GM12878 (cell line): ENCODE measurements around the gene TMEM150C. TPM values are rescaled to one million over a fixed set of nuclear protein-coding genes. Genes with fewer than 3 reads are reported as not detected.

Experiments used
- ATAC-seq: fragments of 200-7000 bp; cut with Tn5 transposase; 3 replicates; pipeline ENCODE4 v1.9.1; 2020; ENCODE audit warnings: mild to moderate bottlenecking, moderate library complexity
- BruUV-seq: library from RNA; stranded (reverse); fragments of 400-500 nt; replicated peaks from 2 replicates; lab custom pipeline; 2021; lab: Mats Ljungman, UMichigan
- CTCF ChIA-PET: fragments of 300-600 bp; sonication (Branson Sonifier 250); formaldehyde crosslinking; extraction: SDS; loops from one replicate; lab custom pipeline; 2021; ENCODE audit warnings: inconsistent platforms; lab: Yijun Ruan, JAX
- POLR2A ChIA-PET: fragments of 350-600 bp; formaldehyde crosslinking; extraction: SDS; loops from one replicate; lab custom pipeline; 2021; ENCODE audit warnings: inconsistent platforms; lab: Charles Lee
- RAD21 ChIA-PET: fragments of 300-600 bp; sonication (Branson Sonifier 250); formaldehyde crosslinking; loops from one replicate; lab custom pipeline; 2023; ENCODE audit warnings: antibody characterized with exemption; ENCODE audit not compliant: unreplicated experiment; lab: Charles Lee
- SMC1A ChIA-PET: fragments of 300-600 bp; sonication (Branson Sonifier 250); formaldehyde crosslinking; loops from one replicate; lab custom pipeline; 2023; ENCODE audit not compliant: unreplicated experiment, uncharacterized antibody; lab: Charles Lee
- DNase-seq: peaks from one replicate; pipeline ENCODE4 v3.0.0-alpha.2; 2011; ENCODE audit warnings: low read depth, low spot score
- FAIRE-seq: peaks from 3 replicates; lab custom pipeline; 2011; peaks lifted over from hg19 to GRCh38; lab: Jason Lieb, UNC
- H2AFZ ChIP-seq: 2 replicates; pipeline ENCODE4 v1.6.0; 2011; ENCODE audit warnings: low read depth, low read length, control low read depth; ENCODE audit not compliant: control insufficient read depth
- H3K27ac ChIP-seq: 2 replicates; pipeline ENCODE4 v1.5.1; 2011; ENCODE audit warnings: control low read depth; ENCODE audit not compliant: control insufficient read depth, insufficient read depth
- H3K27me3 ChIP-seq, 2 experiments: replicated peaks in 1 of 2; 2 replicates each; pipeline versions ENCODE4 v1.6.0 to v1.6.1; 2011; ENCODE audit warnings: low read length in 1 of 2; ENCODE audit not compliant: control insufficient read depth in 2 of 2, insufficient read depth in 2 of 2
- H3K36me3 ChIP-seq, 2 experiments: 2 replicates each; pipeline ENCODE4 v1.5.1; 2011; ENCODE audit warnings: low read length in 1 of 2; ENCODE audit not compliant: control insufficient read depth in 2 of 2, insufficient read depth in 2 of 2
- H3K4me1 ChIP-seq: 2 replicates; pipeline ENCODE4 v1.6.1; 2011; ENCODE audit warnings: mild to moderate bottlenecking, low read length, moderate library complexity, mixed read lengths; ENCODE audit not compliant: control insufficient read depth, insufficient read depth
- H3K4me2 ChIP-seq: 2 replicates; pipeline ENCODE4 v1.6.0; 2011; ENCODE audit warnings: control low read depth; ENCODE audit not compliant: control insufficient read depth, insufficient read depth
- H3K4me3 ChIP-seq: fragments of 200-600 bp; sonication (generic); 2 replicates; pipeline ENCODE4 v1.5.1; 2016
- H3K79me2 ChIP-seq: 2 replicates; pipeline ENCODE4 v1.6.0; 2011; ENCODE audit warnings: low read length; ENCODE audit not compliant: control insufficient read depth, insufficient read depth
- H3K9ac ChIP-seq: 2 replicates; pipeline ENCODE4 v1.8.0; 2011; ENCODE audit warnings: low read length, control low read depth, mixed read lengths; ENCODE audit not compliant: control insufficient read depth, insufficient read depth
- H3K9me3 ChIP-seq: replicated peaks from 3 replicates; pipeline ENCODE4 v1.5.1; 2011; ENCODE audit warnings: mild to moderate bottlenecking, low read length; ENCODE audit not compliant: control insufficient read depth, insufficient read depth
- H4K20me1 ChIP-seq: 2 replicates; pipeline ENCODE4 v1.6.0; 2011; ENCODE audit not compliant: control insufficient read depth, insufficient read depth
- RAD21 ChIP-seq: IDR thresholded peaks from 2 replicates; pipeline ENCODE4 v1.6.1; 2011; ENCODE audit warnings: mild to moderate bottlenecking, low read depth, low read length, moderate library complexity; ENCODE audit not compliant: insufficient read depth
- RAD51 ChIP-seq: fragments of 450-650 bp; IDR thresholded peaks from 2 replicates; pipeline ENCODE4 v1.6.1; 2016; ENCODE audit warnings: moderate library complexity, mild to moderate bottlenecking, inconsistent platforms
- SMC3 ChIP-seq: IDR thresholded peaks from 2 replicates; pipeline ENCODE4 v1.6.1; 2011; ENCODE audit warnings: low read length, improper control_type of control experiment, borderline replicate concordance
- YBX1 ChIP-seq: fragments of 450-650 bp; IDR thresholded peaks from 2 replicates; pipeline ENCODE4 v1.6.1; 2016; ENCODE audit warnings: antibody characterized with exemption
- ZNF384 ChIP-seq: IDR thresholded peaks from 2 replicates; pipeline ENCODE4 v1.6.1; 2012; ENCODE audit warnings: low read depth, mild to moderate bottlenecking, low read length, improper control_type of control experiment, borderline replicate concordance
- WGBS: methylation state at CpG from one replicate; pipeline ENCODE4 v1.1.6; 2016; ENCODE audit warnings: low lambda C conversion rate; ENCODE audit not compliant: insufficient replicate concordance, insufficient coverage; ENCODE audit errors: missing lambda C conversion rate; 5-methylcytosine and 5-hydroxymethylcytosine counted together
- in situ Hi-C: fragments of 300-500 bp; cut with MboI; formaldehyde crosslinking; loops from 9 replicates; pipeline ENCODE4 v1.14.3; 2018; ENCODE audit warnings: mixed read lengths
- intact Hi-C: fragments of 100-400 bp; cut with micrococcal nuclease; formaldehyde crosslinking; loops from one replicate; pipeline ENCODE4 v1.14.2; 2022; ENCODE audit not compliant: unreplicated experiment
- polyA plus RNA-seq, 11 experiments: library from polyadenylated mRNA; depleted of rRNA in 4 of 11; unstranded in 6 of 11; stranded (reverse) in 5 of 11; fragments of >200 nt; fragmentation: Nextera tagmentation in 4 of 11; fragmentation: Illumina TruSeq in 1 of 11; extraction: Ambion mirVana in 4 of 11; extraction: Trizol in 1 of 11; gene quantifications; 1 replicate in 1 of 11; 2 replicates in 10 of 11; pipeline versions ENCODE4 v1.2.1 to v1.2.3, GENCODE V29; 2011 to 2016; ENCODE audit warnings: inconsistent platforms in 2 of 11, missing spikeins in 2 of 11, low read depth in 1 of 11
- total RNA-seq, 4 experiments: library from RNA; depleted of rRNA in 3 of 4; stranded (reverse); fragments of >200 nt in 3 of 4; fragmentation: Illumina TruSeq in 1 of 4; extraction: Trizol in 1 of 4; gene quantifications; 2 replicates each; pipeline versions ENCODE4 v1.2.1 to v1.2.3, GENCODE V29; 2013 to 2021
- TF ChIP-seq, protein P1 (sequence below), 3 experiments: IDR thresholded peaks in 2 of 3; conservative IDR thresholded peaks in 1 of 3; 2 replicates each; pipeline ENCODE4 v1.5.1; 2011; ENCODE audit warnings: low read depth in 3 of 3, low read length in 3 of 3, mild to moderate bottlenecking in 3 of 3, control low read depth in 2 of 3, moderate library complexity in 2 of 3, inconsistent platforms in 1 of 3, mixed read lengths in 1 of 3; ENCODE audit not compliant: control insufficient read depth in 2 of 3, insufficient read depth in 1 of 3; ENCODE audit errors: extremely low read depth in 1 of 3

TMEM150C gene
- total and polyA plus RNA-seq, 10 of the 15 experiments (the other 5 are each of a cell fraction or from before 2014, with no cell fraction given): 0.04 to 0.78 (median 0.13) TPM; not detected in 2

DNA sequence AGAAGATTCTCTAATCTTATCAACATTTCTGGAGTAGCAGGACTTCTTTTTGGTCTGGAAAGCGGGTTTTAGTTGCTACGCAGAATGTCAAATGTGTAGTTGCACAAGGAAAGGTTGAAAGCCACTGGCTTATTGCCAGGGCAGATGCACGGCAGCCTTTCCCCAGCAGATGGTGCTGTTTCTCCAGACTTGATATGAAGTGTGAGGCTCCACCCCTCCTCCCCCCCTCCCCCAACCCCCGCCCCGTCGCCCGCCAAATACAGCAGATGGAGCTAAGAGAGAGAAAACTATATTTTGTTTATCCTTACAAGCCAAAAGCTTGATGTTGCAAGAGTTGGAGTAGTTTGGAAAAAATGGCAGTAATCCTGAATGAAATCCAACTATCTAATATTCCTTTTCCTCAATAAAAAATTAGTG is 99.4 kb downstream of the TMEM150C start:
- 7% methylated on average over 7 of the region's 7 CpGs for WGBS
- POLR2A ChIA-PET: interaction anchor here (0.6 kb wide), 1 partner anchor 272 kb away, joined by 4 read pairs; no protein-coding TSS in a partner anchor
- TF ChIP-seq YBX1 (no peak), RAD51 (no peak), RAD21 (peak; percentile 71), SMC3 (peak; percentile 49), ZNF384 (no peak)
- TF ChIP-seq, protein P1, sequence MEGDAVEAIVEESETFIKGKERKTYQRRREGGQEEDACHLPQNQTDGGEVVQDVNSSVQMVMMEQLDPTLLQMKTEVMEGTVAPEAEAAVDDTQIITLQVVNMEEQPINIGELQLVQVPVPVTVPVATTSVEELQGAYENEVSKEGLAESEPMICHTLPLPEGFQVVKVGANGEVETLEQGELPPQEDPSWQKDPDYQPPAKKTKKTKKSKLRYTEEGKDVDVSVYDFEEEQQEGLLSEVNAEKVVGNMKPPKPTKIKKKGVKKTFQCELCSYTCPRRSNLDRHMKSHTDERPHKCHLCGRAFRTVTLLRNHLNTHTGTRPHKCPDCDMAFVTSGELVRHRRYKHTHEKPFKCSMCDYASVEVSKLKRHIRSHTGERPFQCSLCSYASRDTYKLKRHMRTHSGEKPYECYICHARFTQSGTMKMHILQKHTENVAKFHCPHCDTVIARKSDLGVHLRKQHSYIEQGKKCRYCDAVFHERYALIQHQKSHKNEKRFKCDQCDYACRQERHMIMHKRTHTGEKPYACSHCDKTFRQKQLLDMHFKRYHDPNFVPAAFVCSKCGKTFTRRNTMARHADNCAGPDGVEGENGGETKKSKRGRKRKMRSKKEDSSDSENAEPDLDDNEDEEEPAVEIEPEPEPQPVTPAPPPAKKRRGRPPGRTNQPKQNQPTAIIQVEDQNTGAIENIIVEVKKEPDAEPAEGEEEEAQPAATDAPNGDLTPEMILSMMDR (IDR thresholded peaks at IDR 0.05 in 2 of 3, conservative IDR thresholded peaks at IDR 0.05 in 1 of 3; ENCODE audit: control insufficient read depth in 2 of 3, extremely low read depth in 1 of 3, insufficient read depth in 1 of 3, low read depth in 3 of 3, low read length in 3 of 3): peak; percentile 59 to 83 (median 82)
- peak; percentile 54 for DNase-seq
- Histone ChIP-seq H4K20me1 (no peaks in the 10 kb centered on the region), H3K4me1 (no peaks in the 10 kb centered on the region), H3K4me2 (no peak overlapping the region), H3K36me3 (peaks cover 9 to 11% of the 10 kb centered on the region in 2 experiments; a peak in 2 of 4 replicates), H3K9ac (no peak overlapping the region), H3K4me3 (no peak overlapping the region), H3K9me3 (no peaks in the 10 kb centered on the region), H2AFZ (no peak overlapping the region), H3K27ac (no peak overlapping the region), H3K27me3 (no peaks in the 10 kb centered on the region), H3K79me2 (no peaks in the 10 kb centered on the region)
- peak; percentile 99 for ATAC-seq
- CTCF ChIA-PET: interaction anchor here (0.8 to 9.1 kb wide), 7 partner anchors 11 to 517 kb away, joined by 3 to 89 read pairs (median 3); no protein-coding TSS in a partner anchor
- in situ Hi-C loops (loop anchor here (5.0 kb wide), 1 partner anchor 275 kb away; no protein-coding TSS in a partner anchor), intact Hi-C loops (loop anchor here (1.0 to 10.0 kb wide), 2 partner anchors 277 to 822 kb away; partner anchors contain the start of gene COQ2)
- RAD21 ChIA-PET: interaction anchor here (0.6 to 2.9 kb wide), 7 partner anchors 20 to 580 kb away, joined by 3 to 17 read pairs (median 3); partner anchors contain the start of gene COPS4
- SMC1A ChIA-PET: interaction anchor here (0.6 to 3.1 kb wide), 4 partner anchors 8 to 568 kb away, joined by 3 to 17 read pairs (median 4); no protein-coding TSS in a partner anchor
- FAIRE-seq: peak; percentile 84
- BruUV-seq: no TSS peak
